ENCODE data around the gene HSPH1.
"Not testable (repeated sequence)": the region's sequence is repeated elsewhere in the genome, so short reads cannot be mapped to it uniquely, and the experiment has no call there.

Gene HSPH1

DNA sequence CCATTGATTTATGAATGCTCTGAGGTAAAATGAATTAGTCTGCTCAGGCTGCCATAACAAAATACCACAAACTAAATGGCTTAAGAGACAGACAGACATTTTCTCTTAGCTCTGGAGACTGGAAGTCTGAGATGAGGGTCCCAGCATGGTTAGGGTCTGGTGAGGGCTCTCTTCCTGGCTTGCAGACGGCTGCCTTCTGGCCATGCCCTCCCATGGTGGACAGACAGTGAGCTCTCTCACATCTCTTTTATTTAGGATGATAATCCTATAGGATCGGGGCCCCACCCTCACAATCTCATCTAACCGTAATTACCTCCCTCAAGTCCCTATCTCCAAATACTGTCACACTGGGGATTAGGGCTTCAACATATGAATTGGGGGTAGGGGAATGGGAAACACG, 47.1 kb downstream of the HSPH1 start:
- H3K4me1 ChIP-seq (ENCODE audit: control insufficient read depth, insufficient read depth, low read length, poor library complexity, severe bottlenecking), result no peaks in the 10 kb centered on the region
- WGBS, 2 experiments (ENCODE audit: insufficient coverage in 2 of 2), result no CpG with 5 or more reads among the region's 4 CpGs
- H3K27ac ChIP-seq (ENCODE audit: low read depth, low read length, severe bottlenecking), result no peak overlapping the region
- H3K9me3 ChIP-seq (ENCODE audit: control insufficient read depth, low read length), result no peaks in the 10 kb centered on the region
- H3K4me3 ChIP-seq (ENCODE audit: extremely low read depth, insufficient read depth, low read length, poor library complexity, severe bottlenecking), result no peak overlapping the region
- H3K36me3 ChIP-seq (ENCODE audit: control insufficient read depth, insufficient read depth, low read length), result no peaks in the 10 kb centered on the region

DNA sequence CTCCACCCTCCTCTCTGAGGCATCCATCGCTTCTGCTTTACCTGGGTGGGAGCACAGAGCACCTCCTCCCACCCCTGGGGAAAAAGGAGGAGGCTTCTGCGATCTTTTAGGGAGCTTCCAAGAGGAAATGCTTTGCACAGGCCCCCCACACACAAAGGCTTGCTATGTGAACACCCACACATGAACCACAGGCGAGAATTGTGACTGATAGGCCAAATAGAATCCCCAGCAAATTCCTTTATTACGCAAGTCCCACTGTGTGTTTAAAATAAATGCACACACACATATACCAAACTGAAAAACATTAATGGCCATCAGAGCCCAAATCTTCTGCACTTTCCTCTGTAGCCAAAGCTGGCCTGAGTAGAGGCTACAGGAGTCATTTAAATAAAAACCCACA, 50.6 kb downstream of the HSPH1 start:
- Histone ChIP-seq H3K4me3 (ENCODE audit: extremely low read depth, insufficient read depth, low read length, poor library complexity, severe bottlenecking) (no peak overlapping the region), H3K4me1 (ENCODE audit: control insufficient read depth, insufficient read depth, low read length, poor library complexity, severe bottlenecking) (no peaks in the 10 kb centered on the region), H3K27ac (ENCODE audit: low read depth, low read length, severe bottlenecking) (no peak overlapping the region), H3K36me3 (ENCODE audit: control insufficient read depth, insufficient read depth, low read length) (no peaks in the 10 kb centered on the region), H3K9me3 (ENCODE audit: control insufficient read depth, low read length) (no peaks in the 10 kb centered on the region)
- WGBS, 2 experiments (ENCODE audit: insufficient coverage in 2 of 2), result 57 to 100% methylated on average over 1 of the region's 4 CpGs

DNA sequence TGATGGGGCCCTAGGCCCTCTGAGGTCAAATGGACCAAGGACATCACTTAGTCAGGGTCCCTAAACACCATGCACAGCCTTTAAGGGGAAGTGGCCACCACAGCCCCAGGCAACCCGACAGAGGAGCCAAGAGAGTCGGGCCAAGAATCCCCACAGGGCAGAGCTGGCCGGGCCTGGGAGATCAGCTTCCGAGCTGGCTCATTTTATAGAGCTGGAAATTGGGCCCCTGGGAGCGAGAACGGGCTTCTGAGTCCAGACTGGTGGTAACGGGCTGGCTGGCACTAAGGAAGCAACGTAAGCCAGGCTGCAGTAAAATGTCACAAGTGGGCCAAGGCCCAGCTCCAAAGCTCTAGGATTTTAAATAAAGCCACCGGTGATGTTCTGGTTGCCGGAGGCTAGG, 51.1 kb downstream of the HSPH1 start:
- Histone ChIP-seq H3K9me3 (ENCODE audit: control insufficient read depth, low read length) (no peaks in the 10 kb centered on the region), H3K36me3 (ENCODE audit: control insufficient read depth, insufficient read depth, low read length) (no peaks in the 10 kb centered on the region), H3K4me3 (ENCODE audit: extremely low read depth, insufficient read depth, low read length, poor library complexity, severe bottlenecking) (no peak overlapping the region), H3K4me1 (ENCODE audit: control insufficient read depth, insufficient read depth, low read length, poor library complexity, severe bottlenecking) (no peaks in the 10 kb centered on the region), H3K27ac (ENCODE audit: low read depth, low read length, severe bottlenecking) (no peak overlapping the region)
- WGBS, 2 experiments (ENCODE audit: insufficient coverage in 2 of 2), result 93 to 95% methylated on average over 10 of the region's 10 CpGs

DNA sequence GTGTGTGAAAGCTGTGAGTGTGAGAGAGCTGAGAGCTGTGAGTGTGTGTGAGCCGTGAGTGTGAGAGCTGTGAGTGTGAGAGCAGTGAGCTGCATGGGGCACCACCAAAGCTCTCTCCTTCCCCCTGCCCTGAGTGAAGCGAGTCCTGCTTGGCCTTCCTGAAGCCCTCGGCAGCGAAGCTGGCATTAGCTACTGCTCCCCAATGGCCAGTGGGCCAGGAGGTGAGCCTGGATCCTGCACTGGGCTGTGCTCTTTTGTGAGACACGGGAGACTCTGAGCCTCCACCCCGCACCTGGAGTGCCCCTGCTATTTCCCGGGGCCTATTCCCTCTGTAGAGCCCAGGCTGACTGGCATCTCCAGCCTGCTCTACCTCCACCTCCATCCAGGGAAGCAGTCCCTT, 51.5 kb downstream of the HSPH1 start:
- Histone ChIP-seq H3K4me1 (ENCODE audit: control insufficient read depth, insufficient read depth, low read length, poor library complexity, severe bottlenecking) (no peaks in the 10 kb centered on the region), H3K4me3 (ENCODE audit: extremely low read depth, insufficient read depth, low read length, poor library complexity, severe bottlenecking) (no peak overlapping the region), H3K27ac (ENCODE audit: low read depth, low read length, severe bottlenecking) (no peak overlapping the region), H3K9me3 (ENCODE audit: control insufficient read depth, low read length) (no peaks in the 10 kb centered on the region), H3K36me3 (ENCODE audit: control insufficient read depth, insufficient read depth, low read length) (no peaks in the 10 kb centered on the region)
- WGBS, 2 experiments (ENCODE audit: insufficient coverage in 2 of 2), result 90% methylated on average over 3 to 6 of the region's 7 CpGs

DNA sequence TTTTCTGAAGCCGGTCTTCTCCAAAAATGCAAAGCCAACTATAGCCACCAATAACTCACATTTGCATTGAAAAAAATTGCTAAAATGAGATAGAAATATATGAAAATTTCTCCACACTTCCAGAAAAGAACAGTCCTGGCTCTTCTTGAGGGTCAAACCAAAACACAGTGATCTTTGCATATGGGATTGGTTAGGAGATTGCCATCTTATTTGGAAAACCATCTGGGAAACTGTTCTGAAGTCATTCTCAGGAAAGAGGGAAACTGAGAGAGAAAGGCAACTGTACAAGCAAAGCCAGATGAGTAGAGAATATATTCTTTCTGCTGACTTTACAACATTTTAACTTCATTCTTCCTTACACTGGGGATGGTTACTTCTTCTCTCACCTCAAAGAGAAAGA, 54.6 kb downstream of the HSPH1 start:
- Histone ChIP-seq H3K4me1 (ENCODE audit: control insufficient read depth, insufficient read depth, low read length, poor library complexity, severe bottlenecking) (no peaks in the 10 kb centered on the region), H3K4me3 (ENCODE audit: extremely low read depth, insufficient read depth, low read length, poor library complexity, severe bottlenecking) (no peak overlapping the region), H3K9me3 (ENCODE audit: control insufficient read depth, low read length) (no peaks in the 10 kb centered on the region), H3K36me3 (ENCODE audit: control insufficient read depth, insufficient read depth, low read length) (no peaks in the 10 kb centered on the region), H3K27ac (ENCODE audit: low read depth, low read length, severe bottlenecking) (no peak overlapping the region)
- no CpG with 5 or more reads among the region's 1 CpG for WGBS, 2 experiments (ENCODE audit: insufficient coverage in 2 of 2)

DNA sequence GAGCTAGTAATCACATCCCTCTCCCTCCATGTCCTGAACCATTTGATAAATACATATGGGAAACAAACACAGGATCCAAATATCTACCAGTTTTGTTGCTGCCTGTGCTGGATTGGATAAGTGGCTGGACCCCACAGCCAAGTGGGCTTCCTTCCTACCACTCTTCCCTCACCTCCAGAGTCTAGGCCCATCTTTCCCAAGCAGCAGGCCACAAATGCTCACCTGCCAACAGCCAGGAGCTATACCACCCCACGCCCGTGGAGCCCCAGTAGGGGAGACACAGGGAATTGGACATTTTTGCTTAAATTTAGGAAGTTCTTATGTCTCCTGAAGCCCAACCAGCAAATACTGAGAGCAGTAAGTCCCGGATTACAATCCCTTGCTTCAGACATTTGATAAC, 55.8 kb downstream of the HSPH1 start:
- H3K27ac ChIP-seq (ENCODE audit: low read depth, low read length, severe bottlenecking), result no peak overlapping the region
- no peaks in the 10 kb centered on the region for H3K36me3 ChIP-seq (ENCODE audit: control insufficient read depth, insufficient read depth, low read length)
- H3K4me3 ChIP-seq (ENCODE audit: extremely low read depth, insufficient read depth, low read length, poor library complexity, severe bottlenecking), result no peak overlapping the region
- H3K9me3 ChIP-seq (ENCODE audit: control insufficient read depth, low read length), result no peaks in the 10 kb centered on the region
- no peaks in the 10 kb centered on the region for H3K4me1 ChIP-seq (ENCODE audit: control insufficient read depth, insufficient read depth, low read length, poor library complexity, severe bottlenecking)
- 83 to 94% methylated on average over 2 of the region's 3 CpGs for WGBS, 2 experiments (ENCODE audit: insufficient coverage in 2 of 2)

DNA sequence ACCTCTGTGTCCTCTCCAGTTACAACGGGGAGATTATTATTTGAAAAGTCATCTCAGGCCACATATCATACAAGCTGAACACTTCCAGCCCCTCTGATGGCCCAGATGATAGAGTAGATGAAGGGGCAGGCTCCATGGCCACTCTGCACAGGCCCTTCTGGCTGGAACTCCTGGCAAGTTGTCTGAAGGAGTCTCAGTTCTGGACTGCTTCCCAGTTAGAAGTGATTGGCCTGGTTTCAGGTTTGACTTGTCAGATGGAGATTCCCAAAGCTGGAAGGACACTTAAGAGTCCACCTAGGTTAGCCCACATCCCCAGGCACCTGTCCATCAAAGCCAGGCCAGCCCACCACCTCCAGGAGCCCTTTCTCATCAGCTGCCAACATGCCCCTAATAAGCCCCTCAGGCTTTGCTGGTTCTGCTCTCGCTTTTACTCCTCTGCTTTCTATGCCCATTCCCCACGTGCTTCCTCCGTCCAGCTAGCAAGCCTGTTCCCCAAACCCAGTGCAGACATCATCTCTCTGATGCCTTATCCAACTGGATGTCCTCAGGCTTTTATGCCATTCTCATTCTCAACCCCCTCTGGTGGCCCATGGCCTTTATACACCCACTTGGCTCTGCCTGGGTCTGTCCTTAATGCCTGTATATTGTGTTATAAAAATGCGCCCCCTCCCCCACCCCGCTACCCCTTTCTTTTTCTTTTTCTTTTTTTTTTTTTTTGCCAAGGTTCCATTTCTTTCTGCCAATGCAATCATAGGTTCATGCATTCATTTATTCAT, 56.5 kb downstream of the HSPH1 start:
- no peak overlapping the region for H3K27ac ChIP-seq (ENCODE audit: low read depth, low read length, severe bottlenecking)
- no peaks in the 10 kb centered on the region for H3K4me1 ChIP-seq (ENCODE audit: control insufficient read depth, insufficient read depth, low read length, poor library complexity, severe bottlenecking)
- WGBS, 2 experiments (ENCODE audit: insufficient coverage in 2 of 2), result 84 to 100% methylated on average over 3 of the region's 6 CpGs
- no peaks in the 10 kb centered on the region for H3K9me3 ChIP-seq (ENCODE audit: control insufficient read depth, low read length)
- H3K4me3 ChIP-seq (ENCODE audit: extremely low read depth, insufficient read depth, low read length, poor library complexity, severe bottlenecking), result no peak overlapping the region
- no peaks in the 10 kb centered on the region for H3K36me3 ChIP-seq (ENCODE audit: control insufficient read depth, insufficient read depth, low read length)

DNA sequence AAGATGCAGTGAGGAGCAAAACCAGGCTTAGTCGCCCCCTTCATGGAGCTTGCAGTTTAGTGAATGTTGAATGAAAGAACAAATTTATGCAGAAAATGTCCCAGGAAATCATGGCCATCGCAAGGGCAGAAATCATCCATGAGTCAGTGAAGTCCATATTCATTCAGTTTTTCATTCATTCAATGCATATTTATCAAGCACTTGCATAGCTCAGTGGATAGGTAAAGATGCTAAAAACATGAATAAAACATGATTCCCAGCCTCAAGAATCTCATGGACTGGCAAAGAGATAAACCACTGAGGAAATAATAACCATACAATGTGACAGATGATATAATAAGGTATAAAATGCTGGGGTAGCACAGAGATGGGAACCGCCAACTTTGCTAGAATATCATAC, 58.8 kb downstream of the HSPH1 start:
- Histone ChIP-seq H3K9me3 (ENCODE audit: control insufficient read depth, low read length) (no peaks in the 10 kb centered on the region), H3K4me1 (ENCODE audit: control insufficient read depth, insufficient read depth, low read length, poor library complexity, severe bottlenecking) (no peaks in the 10 kb centered on the region), H3K36me3 (ENCODE audit: control insufficient read depth, insufficient read depth, low read length) (no peaks in the 10 kb centered on the region), H3K27ac (ENCODE audit: low read depth, low read length, severe bottlenecking) (no peak overlapping the region), H3K4me3 (ENCODE audit: extremely low read depth, insufficient read depth, low read length, poor library complexity, severe bottlenecking) (no peak overlapping the region)
- WGBS, 2 experiments (ENCODE audit: insufficient coverage in 2 of 2), result 83 to 100% methylated on average over 1 to 2 of the region's 3 CpGs

DNA sequence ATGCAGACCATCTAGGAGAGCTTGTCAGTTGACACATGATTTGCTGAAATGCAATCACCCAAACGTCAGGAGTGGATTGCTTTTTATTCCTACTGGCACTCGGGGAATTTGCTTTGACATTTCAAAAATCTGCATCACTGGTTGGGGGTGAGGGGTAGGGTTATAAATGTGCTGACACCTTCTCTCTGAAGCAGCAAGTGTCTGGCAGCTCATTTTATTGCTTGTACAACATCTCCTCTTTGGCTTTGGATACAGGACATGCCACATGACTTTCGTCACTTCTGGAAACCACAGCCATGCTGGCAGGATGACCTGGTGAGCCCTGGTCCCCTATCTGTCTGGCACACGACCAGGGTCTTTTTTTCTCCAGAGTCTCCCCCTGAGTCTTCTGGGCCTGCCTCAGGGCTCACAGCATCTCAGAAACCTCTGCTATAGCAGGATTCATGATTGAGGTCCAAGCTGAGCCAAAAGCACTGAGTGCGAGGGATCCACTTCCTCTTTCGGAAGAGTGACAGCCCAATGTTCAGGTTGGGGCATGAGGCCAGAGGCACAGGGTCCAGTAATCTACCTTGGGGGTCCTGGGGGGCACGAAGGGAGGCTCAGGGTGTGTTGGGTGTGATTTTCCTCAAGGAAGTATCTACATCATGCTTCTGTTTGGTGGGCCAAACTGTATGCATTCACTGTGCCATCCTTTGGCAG, 60.1 kb downstream of the HSPH1 start:
- Histone ChIP-seq H3K27ac (ENCODE audit: low read depth, low read length, severe bottlenecking) (no peak overlapping the region), H3K4me3 (ENCODE audit: extremely low read depth, insufficient read depth, low read length, poor library complexity, severe bottlenecking) (no peak overlapping the region)
- WGBS, 2 experiments (ENCODE audit: insufficient coverage in 2 of 2), result 76 to 80% methylated on average over 7 of the region's 7 CpGs

DNA sequence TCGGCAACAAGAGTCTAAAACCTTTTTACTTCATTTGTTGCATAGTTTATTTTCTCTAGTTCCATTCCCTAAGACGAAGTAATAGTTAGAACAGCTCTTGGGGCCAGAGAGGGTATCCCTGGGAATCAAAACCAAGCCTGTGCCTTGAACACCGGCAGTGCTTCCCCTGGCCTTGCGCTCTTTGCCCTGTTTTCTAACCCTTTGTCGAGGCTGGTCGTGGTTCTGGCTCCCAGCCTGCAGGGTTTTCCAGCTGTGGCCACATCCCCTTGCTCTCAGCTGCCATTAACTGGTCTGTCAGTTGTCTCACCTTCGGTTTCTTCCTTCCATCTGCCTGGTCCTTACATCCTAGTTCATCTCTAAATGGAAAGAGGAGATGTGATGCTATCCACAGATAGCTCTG, 61.0 kb downstream of the HSPH1 start:
- Histone ChIP-seq H3K9me3 (ENCODE audit: control insufficient read depth, low read length) (no peaks in the 10 kb centered on the region), H3K4me1 (ENCODE audit: control insufficient read depth, insufficient read depth, low read length, poor library complexity, severe bottlenecking) (no peaks in the 10 kb centered on the region), H3K4me3 (ENCODE audit: extremely low read depth, insufficient read depth, low read length, poor library complexity, severe bottlenecking) (no peak overlapping the region), H3K36me3 (ENCODE audit: control insufficient read depth, insufficient read depth, low read length) (no peaks in the 10 kb centered on the region), H3K27ac (ENCODE audit: low read depth, low read length, severe bottlenecking) (no peak overlapping the region)
- WGBS, 2 experiments (ENCODE audit: insufficient coverage in 2 of 2), result 76 to 82% methylated on average over 6 to 7 of the region's 7 CpGs

More for the DNA sequence above, 60.1 kb downstream of the HSPH1 start:
- Histone ChIP-seq H3K9me3 (ENCODE audit: control insufficient read depth, low read length) (no peaks in the 10 kb centered on the region), H3K4me1 (ENCODE audit: control insufficient read depth, insufficient read depth, low read length, poor library complexity, severe bottlenecking) (no peaks in the 10 kb centered on the region), H3K36me3 (ENCODE audit: control insufficient read depth, insufficient read depth, low read length) (no peaks in the 10 kb centered on the region)

DNA sequence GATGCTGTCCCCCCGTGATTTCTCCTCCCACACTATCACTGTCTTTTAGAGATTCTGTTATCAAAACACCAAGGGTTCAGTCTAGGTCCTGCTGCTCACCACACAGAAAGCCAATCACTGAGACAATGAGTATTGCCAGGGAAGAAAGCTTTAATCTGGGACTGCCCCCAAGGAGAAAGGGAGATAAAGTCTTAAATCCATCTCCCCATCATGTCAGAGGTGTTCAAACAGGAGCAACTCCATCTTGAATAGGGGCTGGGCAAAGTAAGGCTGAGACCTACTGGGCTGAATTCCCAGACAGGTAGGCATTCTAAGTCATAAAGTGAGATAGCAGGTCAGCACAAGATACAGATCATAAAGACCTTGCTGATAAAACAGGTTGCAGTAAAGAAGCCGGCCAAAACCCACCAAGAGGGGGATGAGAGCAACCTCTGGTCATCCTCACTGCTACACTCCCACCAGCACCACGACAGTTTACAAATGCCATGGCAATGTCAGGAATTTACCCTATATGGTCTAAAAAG, 63.7 kb downstream of the HSPH1 start:
- H3K9me3 ChIP-seq (ENCODE audit: control insufficient read depth, low read length); H3K36me3 ChIP-seq (ENCODE audit: control insufficient read depth, insufficient read depth, low read length); H3K4me1 ChIP-seq (ENCODE audit: control insufficient read depth, insufficient read depth, low read length, poor library complexity, severe bottlenecking); H3K4me3 ChIP-seq (ENCODE audit: extremely low read depth, insufficient read depth, low read length, poor library complexity, severe bottlenecking); H3K27ac ChIP-seq (ENCODE audit: low read depth, low read length, severe bottlenecking): not testable (repeated sequence)
- WGBS, 2 experiments (ENCODE audit: insufficient coverage in 2 of 2), result 0% methylated on average over 1 of the region's 3 CpGs; no CpG with 5 or more reads in 1 of the 2 experiments
